ENCODE data around the gene CRLF1. TPM values are rescaled to one million over a fixed set of nuclear protein-coding genes. Genes with fewer than 3 reads are reported as not detected.

The CRLF1 gene
- total RNA-seq, 1 donor from 2014 or later: not detected

DNA sequence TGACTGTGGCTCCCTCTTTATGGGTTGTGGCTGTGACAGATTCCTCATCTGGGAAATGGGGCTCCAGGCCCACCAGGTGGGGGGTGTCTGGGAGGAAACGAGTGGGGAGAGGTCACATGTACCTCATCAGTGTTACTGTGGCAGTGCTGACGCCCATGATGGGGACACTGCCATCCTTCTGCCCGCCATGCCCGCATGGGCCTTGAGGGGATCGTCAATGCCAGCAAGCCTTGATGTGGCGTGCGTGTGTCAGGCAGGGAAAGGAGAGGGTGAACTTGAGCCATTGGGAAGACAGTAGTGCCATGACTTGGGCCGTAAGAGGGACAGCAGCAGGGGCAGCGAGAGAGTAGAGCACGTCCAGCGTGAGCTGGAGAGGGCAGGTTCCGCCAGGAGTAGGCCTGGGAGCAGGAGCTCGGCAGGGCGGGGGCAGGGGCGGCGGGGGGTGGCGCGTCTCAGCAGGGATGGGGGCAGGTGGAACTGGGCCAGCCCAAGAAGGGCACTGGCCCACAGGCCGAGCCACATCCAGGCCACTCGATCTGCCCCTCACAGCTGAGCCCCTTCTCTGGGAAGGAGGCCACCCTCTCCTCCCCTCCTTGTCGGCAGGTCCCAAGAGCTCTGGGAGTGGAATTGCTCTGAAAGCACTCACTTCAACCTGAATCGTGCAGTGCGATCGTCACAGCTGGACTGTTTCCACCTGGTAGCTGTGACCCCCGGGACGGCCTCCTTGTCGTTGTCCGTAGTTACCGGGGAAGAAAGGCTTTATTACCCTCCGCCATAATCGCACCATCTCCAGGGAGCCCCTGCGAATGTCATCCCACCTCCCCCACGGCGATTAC is 40.2 kb upstream of the CRLF1 start:
- Mint-ChIP-seq H3K27ac (no peak overlapping the region), H3K27me3 (ENCODE audit: insufficient read depth) (no peaks in the 10 kb centered on the region), H3K4me3 (no peak overlapping the region), H3K36me3 (ENCODE audit: low read depth) (peaks cover 1% of the 10 kb centered on the region), H3K4me1 (ENCODE audit: low read depth) (peaks cover 8% of the 10 kb centered on the region), H3K9me3 (no peaks in the 10 kb centered on the region)
- DNase-seq (ENCODE audit: low spot score): no peak
- intact Hi-C loops (cut with micrococcal nuclease): no loop called here

DNA sequence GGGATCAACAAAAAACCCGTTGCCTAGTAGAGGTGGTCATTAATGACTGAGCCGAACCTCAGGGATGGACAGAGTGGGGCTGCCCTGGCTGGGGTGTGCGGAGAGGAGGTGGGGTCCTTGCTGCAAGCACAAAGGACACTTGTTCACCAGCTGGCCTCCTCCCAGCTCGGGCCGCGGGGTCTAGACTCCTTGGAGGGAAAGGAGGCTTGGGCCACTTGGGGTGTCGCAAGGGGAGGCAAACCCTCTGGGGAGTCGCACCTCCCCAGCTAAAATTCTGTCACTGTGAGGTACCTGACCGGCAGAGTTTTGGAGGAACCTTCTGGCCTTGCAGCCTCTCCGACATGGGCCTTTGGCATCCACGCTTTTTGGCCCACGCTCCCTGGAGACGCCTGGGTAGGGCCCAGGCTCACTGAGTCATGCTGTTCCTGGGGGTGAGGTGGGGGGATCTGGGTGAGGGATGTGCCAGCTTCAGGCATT is 38.5 kb upstream of the CRLF1 start:
- no peaks in the 10 kb centered on the region for H3K9me3 Mint-ChIP-seq
- no peak overlapping the region for H3K4me3 Mint-ChIP-seq
- intact Hi-C loops (cut with micrococcal nuclease): no loop called here
- H3K27me3 Mint-ChIP-seq (ENCODE audit: insufficient read depth): no peaks in the 10 kb centered on the region
- no peak overlapping the region for H3K27ac Mint-ChIP-seq
- peaks cover 1% of the 10 kb centered on the region for H3K36me3 Mint-ChIP-seq (ENCODE audit: low read depth)
- peaks cover 8% of the 10 kb centered on the region for H3K4me1 Mint-ChIP-seq (ENCODE audit: low read depth)
- DNase-seq (ENCODE audit: low spot score): no peak

DNA sequence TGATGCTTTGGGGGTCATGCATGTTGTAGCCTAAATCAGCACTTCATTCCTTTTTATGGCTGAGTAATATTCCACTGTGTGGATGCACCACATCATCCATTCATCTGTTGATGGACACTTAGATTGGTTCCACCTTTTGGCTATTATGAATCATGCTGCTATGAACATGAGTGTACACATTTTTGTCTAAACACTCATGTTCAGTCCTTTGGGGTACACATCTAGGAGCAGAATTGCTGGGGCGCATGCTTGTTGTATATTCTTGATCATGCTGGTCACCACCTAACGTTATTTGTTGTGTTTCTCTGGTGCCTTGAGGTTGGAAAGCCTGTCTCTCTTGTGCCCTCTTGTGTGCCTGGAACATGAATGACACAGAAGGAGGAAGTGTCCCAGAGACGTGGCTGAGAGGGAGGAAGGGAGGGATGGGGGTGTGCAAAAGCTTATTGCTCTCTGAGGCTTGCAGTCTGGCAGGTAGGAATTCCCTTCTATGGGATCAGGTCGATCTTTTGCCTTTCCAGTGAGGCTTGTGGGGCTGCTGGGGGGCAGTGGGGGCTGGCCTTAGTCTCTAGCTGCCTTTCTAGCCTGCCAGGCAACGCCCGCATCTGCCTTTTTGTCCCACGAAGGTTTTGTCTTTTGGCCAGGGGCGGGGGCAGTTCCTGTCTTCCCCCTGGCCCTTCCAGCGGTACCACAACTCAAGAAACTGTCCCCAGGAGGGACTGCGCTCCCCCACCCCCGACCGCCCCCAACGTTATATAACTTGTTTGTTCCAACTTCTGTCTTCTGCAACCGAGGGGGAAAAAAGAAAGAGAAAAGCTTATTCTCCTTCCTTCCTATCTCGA is 37.8 kb upstream of the CRLF1 start:
- peaks cover 1% of the 10 kb centered on the region for H3K36me3 Mint-ChIP-seq (ENCODE audit: low read depth)
- no peaks in the 10 kb centered on the region for H3K27me3 Mint-ChIP-seq (ENCODE audit: insufficient read depth)
- peaks cover 8% of the 10 kb centered on the region for H3K4me1 Mint-ChIP-seq (ENCODE audit: low read depth)
- no peak for DNase-seq (ENCODE audit: low spot score)
- intact Hi-C loops (cut with micrococcal nuclease): no loop called here
- no peaks in the 10 kb centered on the region for H3K9me3 Mint-ChIP-seq
- no peak overlapping the region for H3K27ac Mint-ChIP-seq
- no peak overlapping the region for H3K4me3 Mint-ChIP-seq

DNA sequence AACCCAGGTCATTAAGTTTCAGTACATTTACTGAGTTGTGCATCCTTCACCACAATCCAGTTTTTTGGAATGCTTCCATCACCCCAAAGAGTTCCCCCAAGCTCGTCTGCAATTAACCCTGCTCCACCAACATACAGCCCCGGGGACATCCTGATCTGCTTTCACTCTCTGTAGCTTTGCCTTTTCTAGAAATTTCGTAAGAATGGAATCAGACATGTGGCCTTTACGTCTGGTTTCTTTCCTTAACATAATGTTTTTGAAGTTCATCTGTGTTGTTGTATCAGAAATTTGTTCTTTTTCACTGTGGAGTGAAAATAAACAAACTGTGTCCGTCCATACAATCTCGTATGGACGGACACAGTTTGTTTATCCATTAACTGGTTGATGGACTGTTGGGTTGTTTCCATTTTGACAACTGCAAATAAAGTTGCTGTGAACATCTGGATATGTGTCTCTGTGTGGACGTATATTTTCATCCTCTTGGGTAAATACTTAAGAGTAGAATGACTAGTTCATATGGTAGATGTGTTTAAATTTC is 33.2 kb upstream of the CRLF1 start:
- Mint-ChIP-seq H3K4me3 (peak overlapping the region; percentile 33), H3K4me1 (ENCODE audit: low read depth) (peaks cover 19% of the 10 kb centered on the region), H3K36me3 (ENCODE audit: low read depth) (peaks cover 2% of the 10 kb centered on the region), H3K27me3 (ENCODE audit: insufficient read depth) (peaks cover 3% of the 10 kb centered on the region), H3K9me3 (no peaks in the 10 kb centered on the region), H3K27ac (no peak overlapping the region)
- DNase-seq (ENCODE audit: low spot score): no peak
- intact Hi-C loops (cut with micrococcal nuclease): loop anchor here (5.0 kb wide), 2 partner anchors 67 to 553 kb away; partner anchors contain the start of genes BORCS8, RFXANK and UBA52

DNA sequence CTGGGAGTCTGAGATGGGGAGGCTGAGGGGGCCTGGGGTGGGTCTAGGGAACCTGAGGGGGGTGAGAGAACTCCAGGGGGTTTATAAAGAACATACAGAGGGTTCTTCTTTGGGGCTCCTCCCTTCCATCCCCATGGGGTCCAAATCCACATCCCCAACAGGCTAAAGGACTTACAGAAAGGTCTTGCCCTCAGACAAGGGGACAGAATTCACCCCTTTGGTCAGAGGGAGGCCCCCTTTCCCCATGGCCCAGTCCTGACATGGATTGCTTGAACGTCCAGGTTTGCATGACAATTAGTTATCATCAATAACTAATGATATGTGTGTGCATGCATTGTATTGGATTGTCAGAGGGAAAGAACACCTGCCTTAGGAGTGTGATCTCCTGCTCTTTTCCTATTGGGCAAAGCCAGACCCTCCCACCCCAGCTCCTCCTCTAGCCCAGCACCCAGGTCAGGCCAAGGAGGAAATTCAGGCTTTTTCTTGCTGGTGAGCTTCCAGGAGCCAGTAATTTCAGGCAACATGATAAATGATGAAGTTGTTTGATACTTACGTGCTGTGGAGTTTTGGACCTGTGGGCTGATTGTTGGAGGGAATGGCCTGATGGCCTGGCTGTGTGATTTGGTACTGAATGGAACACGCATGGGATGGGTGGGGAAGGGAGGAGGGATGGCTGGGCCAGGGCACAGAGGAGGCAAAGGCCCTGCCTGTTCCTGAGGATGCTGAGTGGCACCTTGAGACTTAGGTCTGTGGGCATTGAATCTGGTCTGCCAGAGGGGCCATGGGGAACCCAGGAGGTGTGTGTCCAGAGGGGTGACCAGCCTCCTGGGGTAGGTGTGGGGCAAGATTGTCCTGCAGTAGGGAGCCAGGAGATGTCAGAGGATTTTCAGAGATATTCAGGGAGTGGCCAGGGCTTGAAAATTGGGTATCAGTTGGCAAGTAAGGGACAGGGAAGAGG is 31.4 kb upstream of the CRLF1 start:
- Mint-ChIP-seq H3K27me3 (ENCODE audit: insufficient read depth) (peaks cover 5% of the 10 kb centered on the region), H3K4me1 (ENCODE audit: low read depth) (peaks cover 22% of the 10 kb centered on the region), H3K27ac (peak overlapping the region; percentile 43), H3K9me3 (no peaks in the 10 kb centered on the region), H3K4me3 (peak overlapping the region; percentile 80), H3K36me3 (ENCODE audit: low read depth) (peaks cover 2% of the 10 kb centered on the region)
- intact Hi-C loops (cut with micrococcal nuclease): loop anchor here (2.0 to 5.0 kb wide), 4 partner anchors 66 to 554 kb away; partner anchors contain the start of genes BORCS8, RAB3A, RFXANK and UBA52
- DNase-seq (ENCODE audit: low spot score): no peak

GRCh38 chr19:18636969-18637629 is 30.5 kb upstream of the CRLF1 start, which contains the start of gene KLHL26:
TSS of gene KLHL26 (plus strand) at chr19:18637028. CDS start at chr19:18637055, 27 bp downstream.
- Mint-ChIP-seq H3K36me3 (ENCODE audit: low read depth) (peaks cover 2% of the 10 kb centered on the region), H3K27me3 (ENCODE audit: insufficient read depth) (peaks cover 5% of the 10 kb centered on the region), H3K9me3 (no peaks in the 10 kb centered on the region), H3K4me1 (ENCODE audit: low read depth) (peaks cover 22% of the 10 kb centered on the region), H3K27ac (peak within 1 kb of the TSS; percentile 61), H3K4me3 (peak within 1 kb of the TSS; percentile 80)
- no peak for DNase-seq (ENCODE audit: low spot score)
- intact Hi-C loops (cut with micrococcal nuclease): loop anchor here (1.0 to 5.0 kb wide), 16 partner anchors 46 to 683 kb away; partner anchors contain the start of genes BORCS8, COPE, CRTC1 and DDX49

DNA sequence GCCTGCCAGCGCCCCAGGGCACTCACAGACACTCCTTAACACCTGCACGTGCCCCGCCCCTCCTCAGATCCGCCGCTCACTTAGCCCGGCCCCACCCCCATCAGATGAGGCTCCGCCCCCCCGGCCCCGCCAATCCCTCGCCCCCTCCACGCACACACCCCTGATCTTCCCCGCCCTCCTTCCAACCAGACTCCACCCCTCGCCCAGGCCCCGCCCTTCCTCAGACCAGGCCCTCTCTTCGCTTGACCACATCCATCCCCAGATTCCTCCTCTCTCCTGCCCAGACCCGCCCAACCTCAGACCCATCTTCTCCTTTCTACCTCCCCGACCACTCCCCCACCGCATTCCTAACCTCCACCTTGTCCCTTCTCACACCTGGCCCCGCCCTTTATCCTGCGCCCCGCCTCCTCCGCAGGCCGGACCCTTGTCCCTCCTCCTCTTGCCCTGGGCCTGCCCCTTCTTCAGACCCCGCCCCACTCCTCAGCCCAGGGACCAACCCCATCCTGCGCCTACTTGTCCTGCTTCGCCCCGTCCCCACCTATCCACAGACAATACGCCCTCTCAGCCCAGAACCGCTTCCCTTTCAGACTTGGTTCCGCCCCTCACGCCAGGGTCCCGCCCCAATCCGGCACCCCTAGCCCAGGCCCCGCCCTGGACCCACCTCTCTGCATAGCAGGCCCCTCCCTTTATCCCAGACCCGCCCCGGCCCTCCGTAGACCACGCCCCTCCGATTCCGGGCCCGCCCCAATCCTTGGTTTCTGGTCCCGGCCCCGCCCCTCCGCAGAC is 29.8 kb upstream of the CRLF1 start:
- peak; percentile 97 for DNase-seq (ENCODE audit: low spot score)
- Mint-ChIP-seq H3K4me1 (ENCODE audit: low read depth) (peaks cover 22% of the 10 kb centered on the region), H3K36me3 (ENCODE audit: low read depth) (peaks cover 2% of the 10 kb centered on the region), H3K9me3 (no peaks in the 10 kb centered on the region), H3K27me3 (ENCODE audit: insufficient read depth) (peaks cover 5% of the 10 kb centered on the region), H3K4me3 (peak overlapping the region; percentile 80), H3K27ac (peak overlapping the region; percentile 61)
- intact Hi-C loops (cut with micrococcal nuclease): loop anchor here (1.0 to 5.0 kb wide), 16 partner anchors 47 to 684 kb away; partner anchors contain the start of genes BORCS8, COPE, CRTC1 and DDX49

GRCh38 chr19:18635831-18636182 is 29.2 kb upstream of the CRLF1 start:
- peaks cover 2% of the 10 kb centered on the region for H3K36me3 Mint-ChIP-seq (ENCODE audit: low read depth)
- no peak overlapping the region for H3K27ac Mint-ChIP-seq
- H3K9me3 Mint-ChIP-seq: no peaks in the 10 kb centered on the region
- peak overlapping the region; percentile 80 for H3K4me3 Mint-ChIP-seq
- DNase-seq (ENCODE audit: low spot score): no peak
- H3K4me1 Mint-ChIP-seq (ENCODE audit: low read depth): peaks cover 22% of the 10 kb centered on the region
- intact Hi-C loops (cut with micrococcal nuclease): loop anchor here (1.0 to 5.0 kb wide), 16 partner anchors 47 to 684 kb away; partner anchors contain the start of genes BORCS8, COPE, CRTC1 and DDX49
- H3K27me3 Mint-ChIP-seq (ENCODE audit: insufficient read depth): peaks cover 5% of the 10 kb centered on the region

DNA sequence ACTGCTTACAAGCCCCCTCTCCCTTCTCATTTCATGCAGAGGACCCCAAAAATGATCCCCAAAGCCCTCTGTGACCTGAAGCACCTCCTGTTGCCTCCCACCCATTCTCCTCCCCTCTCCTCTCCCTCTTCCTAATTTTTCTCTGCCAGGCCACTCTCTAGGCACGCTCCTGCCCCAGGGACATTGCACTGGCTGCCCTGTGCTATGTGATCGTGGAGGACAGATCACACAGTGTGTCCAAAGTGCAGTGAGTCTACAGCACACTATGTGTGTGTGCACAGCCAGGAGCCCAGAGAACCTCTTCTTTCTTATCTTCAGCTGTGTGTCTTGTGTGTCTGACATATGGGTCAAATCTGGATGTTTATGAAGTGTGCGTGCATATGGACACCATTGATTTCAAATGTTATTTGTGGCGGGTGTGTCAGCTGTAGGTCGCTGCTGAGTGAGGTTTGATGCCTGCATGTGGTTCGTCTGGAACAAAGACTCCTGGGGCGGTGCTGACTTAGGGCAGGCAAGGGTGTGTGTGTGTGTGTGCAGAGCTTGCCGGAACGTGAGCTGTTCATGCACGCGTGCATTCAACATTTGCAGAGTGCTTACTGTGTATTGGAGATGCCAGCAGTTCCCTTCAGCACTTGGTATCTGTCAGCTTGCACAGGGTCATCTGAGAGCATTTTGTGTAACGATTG is 28.2 kb upstream of the CRLF1 start:
- intact Hi-C loops (cut with micrococcal nuclease): loop anchor here (5.0 kb wide), 2 partner anchors 62 to 558 kb away; partner anchors contain the start of genes BORCS8, RFXANK and UBA52

GRCh38 chr19:18633321-18633720 is 26.7 kb upstream of the CRLF1 start:
- peaks cover 10% of the 10 kb centered on the region for H3K27me3 Mint-ChIP-seq (ENCODE audit: insufficient read depth)
- no peak overlapping the region for H3K4me3 Mint-ChIP-seq
- H3K27ac Mint-ChIP-seq: no peak overlapping the region
- H3K9me3 Mint-ChIP-seq: no peaks in the 10 kb centered on the region
- peaks cover 20% of the 10 kb centered on the region for H3K4me1 Mint-ChIP-seq (ENCODE audit: low read depth)
- peaks cover under 1% of the 10 kb centered on the region for H3K36me3 Mint-ChIP-seq (ENCODE audit: low read depth)
- DNase-seq (ENCODE audit: low spot score): no peak
- intact Hi-C loops (cut with micrococcal nuclease): no loop called here

More for the DNA sequence above, 28.2 kb upstream of the CRLF1 start:
- Mint-ChIP-seq H3K4me3 (no peak overlapping the region), H3K9me3 (no peaks in the 10 kb centered on the region), H3K36me3 (ENCODE audit: low read depth) (peaks cover 2% of the 10 kb centered on the region), H3K4me1 (ENCODE audit: low read depth) (peaks cover 22% of the 10 kb centered on the region), H3K27me3 (ENCODE audit: insufficient read depth) (peaks cover 7% of the 10 kb centered on the region), H3K27ac (no peak overlapping the region)
- no peak for DNase-seq (ENCODE audit: low spot score)
